ENCODE measurements around the gene STIMATE. TPM values are rescaled to one million over a fixed set of nuclear protein-coding genes. Genes with fewer than 3 reads are reported as not detected.

Gene STIMATE
- total RNA-seq, 1 donor from 2014 or later: 12.1 TPM

- TF ChIP-seq CTCF (IDR thresholded peaks at IDR 0.05; ENCODE audit: insufficient read depth, low read depth, low read length) (no peak), EZH2 (IDR thresholded peaks at IDR 0.05; ENCODE audit: insufficient read depth, low read length) (no peak)
- H2AFZ ChIP-seq (ENCODE audit: low read depth, low read length): no peak overlapping the region
- no peak overlapping the region for H3K9ac ChIP-seq (ENCODE audit: low read length)
- H3K36me3 ChIP-seq (ENCODE audit: insufficient read depth, low read length): no peaks in the 10 kb centered on the region
- no peaks in the 10 kb centered on the region for H3K9me3 ChIP-seq (ENCODE audit: insufficient read depth, low read depth, low read length)
- H3K4me1 Mint-ChIP-seq (ENCODE audit: low read depth, unreplicated experiment): no peaks in the 10 kb centered on the region
- H3K36me3 Mint-ChIP-seq (ENCODE audit: low read depth, unreplicated experiment): no peaks in the 10 kb centered on the region
- H3K9me3 Mint-ChIP-seq (ENCODE audit: unreplicated experiment): peaks cover 4% of the 10 kb centered on the region
- FAIRE-seq (no peak), DNase-seq (ENCODE audit: low read depth) (no peak)
- H3K27ac ChIP-seq (ENCODE audit: low read depth, low read length): no peak overlapping the region
- no peak overlapping the region for H3K4me3 Mint-ChIP-seq (ENCODE audit: unreplicated experiment)
- H4K20me1 ChIP-seq (ENCODE audit: insufficient read depth, low read length): no peaks in the 10 kb centered on the region
- no peaks in the 10 kb centered on the region for H3K79me2 ChIP-seq (ENCODE audit: insufficient read depth, low read length)
- peaks cover 38% of the 10 kb centered on the region for H3K27me3 Mint-ChIP-seq (ENCODE audit: low read depth, unreplicated experiment)
- H3K4me1 ChIP-seq (ENCODE audit: insufficient read depth, low read length): no peaks in the 10 kb centered on the region
- no peak overlapping the region for H3K27ac Mint-ChIP-seq (ENCODE audit: unreplicated experiment)
- no peaks in the 10 kb centered on the region for H3K27me3 ChIP-seq (ENCODE audit: insufficient read depth, low read length)
- H3K4me2 ChIP-seq (ENCODE audit: low read length): no peak overlapping the region
- no peak overlapping the region for H3K4me3 ChIP-seq (ENCODE audit: insufficient read depth, low read depth, low read length)
Observed at GRCh38 chr3:52811452-52812011, 85.8 kb downstream of the STIMATE start.

- H3K4me3 Mint-ChIP-seq (ENCODE audit: unreplicated experiment): no peak overlapping the region
- H3K27me3 ChIP-seq (ENCODE audit: insufficient read depth, low read length): no peaks in the 10 kb centered on the region
- DNase-seq (ENCODE audit: low read depth): no peak
- H3K4me2 ChIP-seq (ENCODE audit: low read length): no peak overlapping the region
- H4K20me1 ChIP-seq (ENCODE audit: insufficient read depth, low read length): no peaks in the 10 kb centered on the region
- no peak overlapping the region for H2AFZ ChIP-seq (ENCODE audit: low read depth, low read length)
- no peaks in the 10 kb centered on the region for H3K4me1 ChIP-seq (ENCODE audit: insufficient read depth, low read length)
- no peak for FAIRE-seq
- H3K36me3 Mint-ChIP-seq (ENCODE audit: low read depth, unreplicated experiment): no peaks in the 10 kb centered on the region
- H3K9me3 Mint-ChIP-seq (ENCODE audit: unreplicated experiment): peaks cover 4% of the 10 kb centered on the region
- H3K4me1 Mint-ChIP-seq (ENCODE audit: low read depth, unreplicated experiment): no peaks in the 10 kb centered on the region
- peaks cover 32% of the 10 kb centered on the region for H3K27me3 Mint-ChIP-seq (ENCODE audit: low read depth, unreplicated experiment)
- H3K27ac ChIP-seq (ENCODE audit: low read depth, low read length): no peak overlapping the region
- no peaks in the 10 kb centered on the region for H3K9me3 ChIP-seq (ENCODE audit: insufficient read depth, low read depth, low read length)
- no peak overlapping the region for H3K27ac Mint-ChIP-seq (ENCODE audit: unreplicated experiment)
- H3K36me3 ChIP-seq (ENCODE audit: insufficient read depth, low read length): no peaks in the 10 kb centered on the region
- H3K79me2 ChIP-seq (ENCODE audit: insufficient read depth, low read length): no peaks in the 10 kb centered on the region
- TF ChIP-seq CTCF (IDR thresholded peaks at IDR 0.05; ENCODE audit: insufficient read depth, low read depth, low read length) (no peak), EZH2 (IDR thresholded peaks at IDR 0.05; ENCODE audit: insufficient read depth, low read length) (no peak)
- no peak overlapping the region for H3K4me3 ChIP-seq (ENCODE audit: insufficient read depth, low read depth, low read length)
- no peak overlapping the region for H3K9ac ChIP-seq (ENCODE audit: low read length)
Observed at GRCh38 chr3:52810923-52811322, 86.4 kb downstream of the STIMATE start.

GRCh38 chr3:52809662-52810377 is 87.5 kb downstream of the STIMATE start:
- Histone ChIP-seq H4K20me1 (ENCODE audit: insufficient read depth, low read length) (no peaks in the 10 kb centered on the region), H3K4me3 (ENCODE audit: insufficient read depth, low read depth, low read length) (no peak overlapping the region), H3K27me3 (ENCODE audit: insufficient read depth, low read length) (no peaks in the 10 kb centered on the region), H3K79me2 (ENCODE audit: insufficient read depth, low read length) (no peaks in the 10 kb centered on the region), H3K9ac (ENCODE audit: low read length) (no peak overlapping the region), H3K27ac (ENCODE audit: low read depth, low read length) (no peak overlapping the region), H3K9me3 (ENCODE audit: insufficient read depth, low read depth, low read length) (no peaks in the 10 kb centered on the region), H2AFZ (ENCODE audit: low read depth, low read length) (no peak overlapping the region), H3K36me3 (ENCODE audit: insufficient read depth, low read length) (no peaks in the 10 kb centered on the region), H3K4me1 (ENCODE audit: insufficient read depth, low read length) (no peaks in the 10 kb centered on the region), H3K4me2 (ENCODE audit: low read length) (no peak overlapping the region)
- Mint-ChIP-seq H3K36me3 (ENCODE audit: low read depth, unreplicated experiment) (no peaks in the 10 kb centered on the region), H3K9me3 (ENCODE audit: unreplicated experiment) (peaks cover 4% of the 10 kb centered on the region), H3K4me3 (ENCODE audit: unreplicated experiment) (no peak overlapping the region), H3K27ac (ENCODE audit: unreplicated experiment) (no peak overlapping the region), H3K27me3 (ENCODE audit: low read depth, unreplicated experiment) (peaks cover 36% of the 10 kb centered on the region), H3K4me1 (ENCODE audit: low read depth, unreplicated experiment) (no peaks in the 10 kb centered on the region)
- TF ChIP-seq CTCF (IDR thresholded peaks at IDR 0.05; ENCODE audit: insufficient read depth, low read depth, low read length) (no peak), EZH2 (IDR thresholded peaks at IDR 0.05; ENCODE audit: insufficient read depth, low read length) (no peak)
- no peak for DNase-seq (ENCODE audit: low read depth)
- FAIRE-seq: no peak
